CD4-positive, alpha-beta T cell treated with Interleukin-17A for 1 hour (primary cell): ENCODE measurements around the gene PLVAP.
A peak's percentile ranks its signal among the peaks of the same experiment; 100 is the strongest.
"Not testable (repeated sequence)": the region's sequence is repeated elsewhere in the genome, so short reads cannot be mapped to it uniquely, and the experiment has no call there.

Experiments
- DNase-seq: peaks from one replicate; pipeline ENCODE4 v3.0.0-alpha.2; 2020

The PLVAP gene

GRCh38 chr19:17398902-17399527 is 21.9 kb upstream of the PLVAP start:
- DNase-seq = no peak

- peak; percentile 77 for DNase-seq
These were observed 17.8 kb upstream of the PLVAP start for GRCh38 chr19:17394891-17395415.

GRCh38 chr19:17393914-17394313 is 16.8 kb upstream of the PLVAP start, which contains the start of gene CCDC194:
TSS of gene CCDC194 (minus strand) at chr19:17394196. CDS start at chr19:17394158, 38 bp downstream.
- no peak for DNase-seq

GRCh38 chr19:17393002-17393401 is 15.9 kb upstream of the PLVAP start:
- no peak for DNase-seq

GRCh38 chr19:17391371-17392151 is 14.4 kb upstream of the PLVAP start:
- no peak for DNase-seq

GRCh38 chr19:17390665-17391370 is 13.7 kb upstream of the PLVAP start:
- peak; percentile 86 for DNase-seq

GRCh38 chr19:17389957-17390664 is 13.0 kb upstream of the PLVAP start:
- no peak for DNase-seq

- DNase-seq = no peak
These were observed 12.1 kb upstream of the PLVAP start for GRCh38 chr19:17389288-17389687.

- peak; percentile 62 for DNase-seq
These were observed 8.9 kb upstream of the PLVAP start for GRCh38 chr19:17385878-17386611.

- no peak for DNase-seq
These were observed 3.4 kb upstream of the PLVAP start for GRCh38 chr19:17380426-17381138.

- DNase-seq = no peak
These were observed 2.1 kb upstream of the PLVAP start for GRCh38 chr19:17379221-17379631.

GRCh38 chr19:17378271-17378670 is 1.1 kb upstream of the PLVAP start:
- no peak for DNase-seq

GRCh38 chr19:17370026-17370587 is 7.0 kb downstream of the PLVAP start:
- DNase-seq = no peak

- DNase-seq = no peak
These were observed 11.8 kb downstream of the PLVAP start for GRCh38 chr19:17365361-17365760.

- DNase-seq = not testable (repeated sequence)
These were observed 13.1 kb downstream of the PLVAP start for GRCh38 chr19:17363852-17364605.

GRCh38 chr19:17359905-17360800 is 17.0 kb downstream of the PLVAP start:
- no peak for DNase-seq

GRCh38 chr19:17358395-17358794 is 18.7 kb downstream of the PLVAP start:
- no peak for DNase-seq

- DNase-seq = no peak
These were observed 19.4 kb downstream of the PLVAP start for GRCh38 chr19:17357724-17358123.

- DNase-seq = no peak
These were observed 20.0 kb downstream of the PLVAP start for GRCh38 chr19:17357078-17357666.
